Rectal smooth muscle tissue (tissue), 1 donor: ENCODE data around the gene UBN2.
A peak's percentile ranks its signal among the peaks of the same experiment; 100 is the strongest.
"Not testable (repeated sequence)": the region's sequence is repeated elsewhere in the genome, so short reads cannot be mapped to it uniquely, and the experiment has no call there.

Experiments
- H3K27ac ChIP-seq: one replicate; pipeline ENCODE4 v1.7.0; 2013; ENCODE audit warnings: low read depth, low read length, inconsistent platforms
- H3K27me3 ChIP-seq: one replicate; pipeline ENCODE4 v1.7.0; 2013; ENCODE audit warnings: low read length; ENCODE audit not compliant: control insufficient read depth, insufficient read depth
- H3K36me3 ChIP-seq: one replicate; pipeline ENCODE4 v1.7.0; 2013; ENCODE audit warnings: low read length; ENCODE audit not compliant: control insufficient read depth, insufficient read depth
- H3K4me1 ChIP-seq: one replicate; pipeline ENCODE4 v1.7.0; 2013; ENCODE audit warnings: low read length; ENCODE audit not compliant: control insufficient read depth, insufficient read depth
- H3K4me3 ChIP-seq: one replicate; pipeline ENCODE4 v1.7.0; 2013; ENCODE audit warnings: low read length
- H3K9ac ChIP-seq: one replicate; pipeline ENCODE4 v1.7.0; 2013; ENCODE audit warnings: low read length

Gene UBN2

DNA sequence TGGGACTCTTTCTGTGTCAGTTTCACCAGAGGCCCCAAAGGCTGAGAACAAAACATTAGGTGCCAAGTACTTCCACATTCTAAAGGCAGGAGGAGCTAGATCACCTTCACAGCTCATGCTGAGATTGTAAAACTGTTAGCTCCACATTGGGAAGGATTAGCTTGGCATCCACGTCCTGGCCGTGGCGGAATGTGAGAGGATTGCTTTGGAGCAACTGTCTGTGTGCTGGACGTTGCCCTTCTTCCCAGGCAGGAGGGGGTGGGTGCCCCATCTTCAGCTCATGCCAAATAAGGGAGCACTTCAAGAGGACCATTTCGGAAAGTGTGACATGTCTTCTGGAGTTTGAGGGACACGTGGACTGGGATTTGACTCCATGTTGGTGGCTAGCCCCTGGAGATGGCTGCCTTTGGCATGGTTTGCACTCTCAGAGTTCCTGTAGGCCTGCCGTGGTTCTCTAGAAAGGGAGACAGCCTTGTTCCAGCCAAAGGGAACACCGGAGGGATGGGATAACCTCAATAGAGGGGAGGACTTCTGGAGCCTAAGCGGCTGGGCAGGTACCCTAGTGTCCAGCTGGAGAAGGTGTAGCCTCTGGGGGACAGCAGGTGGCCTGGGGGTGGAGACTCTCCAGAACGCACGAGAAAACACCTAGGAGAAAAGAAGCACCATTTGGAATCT is 90.2 kb downstream of the UBN2 start:
- no peaks in the 10 kb centered on the region for H3K27me3 ChIP-seq
- no peaks in the 10 kb centered on the region for H3K4me1 ChIP-seq
- no peak overlapping the region for H3K9ac ChIP-seq
- no peak overlapping the region for H3K4me3 ChIP-seq
- no peak overlapping the region for H3K27ac ChIP-seq
- H3K36me3 ChIP-seq = no peaks in the 10 kb centered on the region

DNA sequence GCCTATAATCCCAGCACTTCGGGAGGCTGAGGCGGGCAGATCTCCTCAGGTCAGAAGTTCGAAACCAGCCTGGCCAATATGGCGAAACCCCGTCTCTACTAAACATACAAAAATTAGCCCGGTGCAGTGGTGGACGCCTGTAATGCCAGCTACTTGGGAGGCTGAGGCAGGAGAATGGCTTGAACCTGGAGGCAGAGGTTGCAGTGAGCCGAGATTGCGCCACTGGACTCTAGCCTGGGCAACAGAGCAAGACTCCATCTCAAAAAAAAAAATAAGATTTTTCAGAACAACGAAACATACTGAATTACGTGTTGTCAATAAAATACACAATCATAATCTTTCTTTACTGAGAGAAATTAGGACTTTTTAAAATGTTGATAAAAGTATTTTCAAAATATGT is 93.7 kb downstream of the UBN2 start:
- H3K36me3 ChIP-seq, H3K27me3 ChIP-seq, H3K9ac ChIP-seq, H3K27ac ChIP-seq, H3K4me1 ChIP-seq, H3K4me3 ChIP-seq: not testable (repeated sequence)

DNA sequence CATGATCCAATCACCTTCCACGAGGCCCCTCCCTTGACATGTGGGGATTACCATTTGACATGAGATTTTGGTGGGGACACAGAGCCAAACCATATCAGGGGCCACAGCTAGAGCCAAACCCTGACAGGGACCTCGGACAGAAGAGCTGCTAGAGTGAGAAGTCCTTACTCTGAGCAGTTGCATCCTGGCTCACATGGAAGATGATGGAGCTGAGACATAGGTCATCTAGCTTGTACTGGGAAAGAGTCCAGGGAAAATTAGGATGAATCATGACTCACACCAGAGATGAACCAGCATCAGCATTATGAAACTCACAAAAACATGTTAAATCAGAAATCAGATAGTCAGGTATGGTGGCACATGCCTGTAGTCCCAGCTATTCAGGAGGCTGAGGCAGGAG is 97.3 kb downstream of the UBN2 start:
- no peak overlapping the region for H3K4me3 ChIP-seq
- H3K27me3 ChIP-seq = no peaks in the 10 kb centered on the region
- no peak overlapping the region for H3K27ac ChIP-seq
- no peaks in the 10 kb centered on the region for H3K4me1 ChIP-seq
- H3K36me3 ChIP-seq = no peaks in the 10 kb centered on the region
- no peak overlapping the region for H3K9ac ChIP-seq

DNA sequence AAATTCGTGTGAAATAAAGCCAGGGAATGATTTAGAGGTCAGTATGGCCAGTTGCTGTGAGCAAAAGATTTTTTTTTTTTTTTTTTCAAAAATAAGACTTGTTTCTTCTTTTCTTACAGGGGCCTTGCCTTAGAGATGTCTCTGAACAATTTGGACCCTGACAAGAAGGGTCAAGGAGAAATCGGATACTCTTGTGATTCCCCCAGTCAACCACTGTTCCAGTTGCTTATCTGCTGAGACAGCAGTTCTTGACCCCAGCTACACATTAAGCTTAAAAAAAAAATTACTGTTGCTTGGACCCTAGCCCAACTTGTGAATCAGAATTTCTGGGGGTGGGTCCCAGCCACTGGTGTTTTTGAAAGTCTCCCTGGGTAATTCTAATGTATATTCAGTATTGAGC is 98.1 kb downstream of the UBN2 start:
- Histone ChIP-seq H3K4me3 (no peak overlapping the region), H3K27me3 (no peaks in the 10 kb centered on the region), H3K4me1 (no peaks in the 10 kb centered on the region), H3K36me3 (no peaks in the 10 kb centered on the region), H3K9ac (no peak overlapping the region), H3K27ac (no peak overlapping the region)

DNA sequence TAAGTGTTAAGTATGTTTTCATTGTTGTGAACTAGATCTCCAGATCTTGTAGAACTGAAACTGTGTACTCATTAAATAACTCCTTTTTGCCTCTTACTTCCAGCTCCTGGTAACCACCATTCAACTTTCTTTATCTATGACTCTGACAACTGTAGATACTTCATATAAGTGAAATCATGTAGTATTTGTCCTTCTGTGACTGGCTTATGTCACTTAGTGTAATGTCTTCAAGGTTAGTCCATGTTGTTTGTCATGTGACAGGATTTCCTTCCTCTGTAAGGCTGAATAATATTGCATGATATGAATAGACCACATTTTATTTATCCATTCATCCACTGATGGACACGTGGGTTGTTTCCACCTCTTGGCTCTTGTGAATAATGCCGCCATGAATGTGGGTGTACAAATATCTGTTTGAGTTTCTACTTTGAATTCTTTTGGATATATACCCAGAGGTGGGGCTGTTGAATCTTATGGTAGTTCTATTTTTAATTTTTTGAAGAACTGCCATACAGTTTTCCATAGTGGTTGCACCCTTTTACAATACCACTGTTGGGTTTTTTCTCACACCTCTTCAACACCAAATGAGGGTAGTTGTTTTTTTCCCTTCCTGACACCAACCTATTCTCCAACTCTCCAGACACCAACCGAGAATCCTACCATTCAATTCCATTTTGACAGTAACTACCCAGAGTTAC is 99.4 kb downstream of the UBN2 start:
- H3K9ac ChIP-seq = no peak overlapping the region
- no peaks in the 10 kb centered on the region for H3K36me3 ChIP-seq
- no peak overlapping the region for H3K27ac ChIP-seq
- no peak overlapping the region for H3K4me3 ChIP-seq
- no peaks in the 10 kb centered on the region for H3K4me1 ChIP-seq
- no peaks in the 10 kb centered on the region for H3K27me3 ChIP-seq

DNA sequence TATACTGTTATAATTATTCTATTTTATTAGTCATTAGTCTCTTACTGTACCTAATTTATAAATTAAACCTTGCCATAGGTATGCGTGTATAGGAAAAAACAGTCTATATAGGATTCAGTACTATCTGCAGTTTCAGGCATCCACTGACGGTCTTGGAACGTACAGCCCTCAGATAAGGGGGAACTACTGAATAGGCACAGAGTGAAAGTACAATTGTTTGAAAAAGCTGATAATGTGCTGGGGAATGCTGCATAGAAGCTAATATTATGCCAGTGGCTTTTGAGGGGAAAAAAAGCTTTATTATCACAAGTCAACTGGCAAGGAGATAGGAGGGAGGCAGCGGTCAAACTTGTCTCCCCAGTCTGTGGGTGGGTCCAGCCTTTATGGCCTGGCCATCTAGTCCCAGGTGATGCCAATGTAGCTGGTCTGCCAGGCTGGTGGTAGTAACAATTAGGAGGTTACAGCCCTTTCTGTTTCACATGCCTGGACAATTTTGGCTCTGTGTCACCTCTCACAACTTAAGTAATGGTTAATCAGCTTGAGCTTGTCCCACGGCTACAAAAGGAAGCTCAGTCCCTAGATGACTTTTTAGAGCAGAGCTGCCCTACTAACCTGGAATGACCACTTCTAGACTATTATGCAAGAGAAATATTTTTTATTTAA is 101.8 kb downstream of the UBN2 start:
- H3K4me3 ChIP-seq = no peak overlapping the region
- no peak overlapping the region for H3K9ac ChIP-seq
- no peaks in the 10 kb centered on the region for H3K4me1 ChIP-seq
- H3K27me3 ChIP-seq = no peaks in the 10 kb centered on the region
- H3K27ac ChIP-seq = no peak overlapping the region
- H3K36me3 ChIP-seq = no peaks in the 10 kb centered on the region

DNA sequence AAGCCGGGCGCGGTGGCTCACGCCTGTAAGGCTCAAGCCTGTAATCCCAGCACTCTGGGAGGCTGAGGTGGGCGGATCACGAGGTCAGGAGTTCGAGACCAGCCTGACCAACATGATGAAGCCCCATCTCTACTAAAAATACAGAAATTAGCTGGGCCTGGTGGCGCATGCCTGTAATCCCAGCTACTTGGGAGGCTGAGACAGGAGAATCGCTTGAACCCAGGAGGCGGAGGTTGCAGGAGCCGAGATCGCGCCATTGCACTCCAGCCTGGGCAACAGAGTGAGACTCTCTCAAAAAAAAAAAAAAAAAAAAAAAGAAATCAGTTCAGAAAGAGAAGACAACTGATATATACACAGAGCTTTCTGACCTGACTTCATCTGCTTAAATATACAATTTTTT is 102.4 kb downstream of the UBN2 start:
- not testable (repeated sequence) for H3K4me3 ChIP-seq, H3K4me1 ChIP-seq, H3K27ac ChIP-seq, H3K9ac ChIP-seq, H3K27me3 ChIP-seq, H3K36me3 ChIP-seq

DNA sequence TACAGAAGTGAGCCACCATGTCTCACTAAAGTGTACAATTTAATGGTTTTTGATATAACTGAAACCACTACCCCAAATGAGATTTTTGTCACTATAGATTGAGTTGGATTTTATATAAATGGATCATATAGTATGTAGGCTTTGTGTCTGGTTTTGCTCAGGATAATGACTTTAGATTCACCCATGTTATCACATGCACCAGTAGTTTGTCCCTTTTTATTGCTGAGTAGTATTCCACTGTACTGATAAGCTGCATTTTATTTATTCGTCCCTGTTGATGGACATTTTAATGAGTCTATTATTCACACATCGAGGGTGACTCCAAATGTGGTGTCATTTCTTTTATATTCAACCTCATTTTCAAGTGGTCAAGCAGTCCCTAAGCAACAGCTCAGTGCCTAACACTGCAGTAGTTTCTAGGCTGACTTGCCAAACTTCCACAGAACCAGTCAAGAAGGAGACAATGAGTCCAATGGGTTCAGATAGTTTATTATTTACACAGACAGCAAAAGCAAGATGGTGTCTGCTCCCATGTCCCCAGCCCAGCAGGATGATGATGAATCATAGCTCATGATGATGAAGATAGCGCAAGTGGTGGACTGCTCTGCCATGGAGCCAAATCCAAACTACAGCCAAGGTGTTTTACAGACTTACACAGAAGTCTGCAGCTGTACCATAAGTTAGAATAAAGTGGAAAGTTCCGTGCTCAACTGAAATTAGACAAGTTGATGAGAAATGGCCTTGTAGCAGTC is 103.5 kb downstream of the UBN2 start:
- Histone ChIP-seq H3K36me3 (no peaks in the 10 kb centered on the region), H3K27ac (no peak overlapping the region), H3K4me1 (no peaks in the 10 kb centered on the region), H3K27me3 (no peaks in the 10 kb centered on the region), H3K4me3 (no peak overlapping the region), H3K9ac (no peak overlapping the region)

DNA sequence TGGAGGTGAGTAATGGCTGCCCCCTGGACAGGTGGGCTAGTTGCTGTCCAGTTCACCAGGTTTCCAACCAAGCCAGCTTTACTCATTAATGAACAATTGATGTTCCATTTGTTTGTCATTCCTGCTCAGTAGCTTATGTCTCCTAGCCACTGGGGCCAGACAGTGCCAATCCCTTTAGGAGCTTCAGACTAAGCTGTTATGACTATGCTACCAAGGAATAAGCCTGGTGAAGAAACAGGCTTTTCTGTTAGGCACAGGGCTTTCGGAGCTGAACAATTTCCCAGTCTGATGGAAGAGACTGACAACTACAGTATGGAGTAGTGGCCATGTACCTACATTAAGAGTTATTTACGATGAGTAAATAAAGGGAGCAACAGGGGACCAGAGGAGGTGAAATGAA is 108.0 kb downstream of the UBN2 start:
- H3K4me1 ChIP-seq = peaks cover 6% of the 10 kb centered on the region
- H3K4me3 ChIP-seq = no peak overlapping the region
- no peak overlapping the region for H3K9ac ChIP-seq
- H3K36me3 ChIP-seq = no peaks in the 10 kb centered on the region
- H3K27me3 ChIP-seq = no peaks in the 10 kb centered on the region
- H3K27ac ChIP-seq = no peak overlapping the region

DNA sequence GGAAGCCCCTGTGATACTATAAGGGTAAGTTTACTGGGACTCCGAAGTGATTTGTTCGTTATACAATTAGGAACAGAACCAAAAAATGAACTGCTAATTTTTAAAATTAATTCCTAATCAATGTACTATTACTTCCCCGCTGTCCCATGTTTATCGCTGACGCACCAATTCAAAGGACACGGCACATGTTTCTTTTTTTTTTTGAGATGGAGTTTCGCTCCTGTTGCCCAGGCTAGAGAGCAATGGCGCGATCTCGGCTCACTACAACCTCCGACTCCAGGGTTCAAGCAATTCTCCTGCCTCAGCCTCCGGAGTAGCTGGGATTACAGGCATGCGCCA is 108.6 kb downstream of the UBN2 start:
- Histone ChIP-seq H3K36me3 (no peaks in the 10 kb centered on the region), H3K27ac (peak overlapping the region; percentile 95), H3K4me1 (peaks cover 6% of the 10 kb centered on the region), H3K9ac (no peak overlapping the region), H3K27me3 (no peaks in the 10 kb centered on the region), H3K4me3 (peak overlapping the region; percentile 91)

DNA sequence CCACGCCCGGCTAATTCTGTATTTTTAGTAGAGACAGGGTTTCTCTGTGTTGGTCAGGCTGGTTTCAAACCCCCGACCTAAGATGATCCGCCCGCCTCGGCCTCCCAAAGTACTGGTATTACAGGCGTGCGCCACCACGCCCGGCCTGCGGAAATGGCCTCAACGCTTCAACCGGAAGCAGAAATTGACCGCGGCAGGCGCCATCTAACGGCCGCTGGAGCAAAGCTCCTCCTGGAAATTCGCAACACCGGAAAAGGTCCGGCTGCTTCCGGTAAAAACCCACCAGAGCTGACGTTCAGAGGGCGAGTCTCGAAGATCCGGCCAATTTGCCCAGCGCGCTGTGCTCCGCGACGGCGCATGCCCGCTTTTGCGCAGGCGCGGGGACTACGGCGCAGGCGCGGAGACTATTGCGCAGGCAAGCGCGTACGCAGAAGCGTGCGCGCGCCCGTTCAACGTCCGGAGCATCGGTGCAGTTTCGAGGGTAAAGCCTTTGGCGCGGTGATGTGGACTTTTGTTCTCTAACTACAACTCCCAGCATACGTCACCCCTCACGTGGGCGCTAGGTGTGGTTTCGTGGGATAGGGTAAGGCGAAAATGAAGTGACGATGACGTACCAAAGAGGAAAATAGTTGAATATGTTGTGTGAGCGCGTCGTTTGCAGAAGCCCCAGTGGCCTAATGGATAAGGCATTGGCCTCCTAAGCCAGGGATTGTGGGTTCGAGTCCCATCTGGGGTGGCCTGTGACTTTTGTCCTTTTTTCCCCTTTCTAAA is 109.2 kb downstream of the UBN2 start:
- Histone ChIP-seq H3K36me3 (no peaks in the 10 kb centered on the region), H3K27me3 (no peaks in the 10 kb centered on the region), H3K9ac (peak overlapping the region; percentile 95)

DNA sequence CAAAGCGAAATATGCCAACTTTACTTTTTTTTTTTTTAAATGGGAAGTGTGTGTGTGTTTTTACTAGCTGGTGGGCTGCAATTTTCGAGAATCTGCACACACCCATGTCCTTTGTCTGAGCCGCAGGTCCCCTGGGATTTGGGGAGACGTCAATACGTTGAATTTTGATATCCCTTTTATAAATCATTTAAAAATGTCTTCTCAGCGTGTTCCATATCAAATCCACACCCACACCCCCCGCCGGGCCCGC is 109.7 kb downstream of the UBN2 start:
- Histone ChIP-seq H3K4me3 (peak overlapping the region; percentile 91), H3K36me3 (no peaks in the 10 kb centered on the region), H3K27me3 (no peaks in the 10 kb centered on the region), H3K27ac (peak overlapping the region; percentile 95), H3K4me1 (peaks cover 6% of the 10 kb centered on the region), H3K9ac (peak overlapping the region; percentile 95)

More for the DNA sequence above, 109.2 kb downstream of the UBN2 start:
- Histone ChIP-seq H3K27ac (peak overlapping the region; percentile 95), H3K4me3 (peak overlapping the region; percentile 91), H3K4me1 (peaks cover 6% of the 10 kb centered on the region)
